ENCODE measurements around the gene PYCR2.
"Not testable (repeated sequence)": the region's sequence is repeated elsewhere in the genome, so short reads cannot be mapped to it uniquely, and the experiment has no call there.

Gene PYCR2

GRCh38 chr1:225936086-225936485 is 12.0 kb upstream of the PYCR2 start:
- not testable (repeated sequence) for H3K27ac Mint-ChIP-seq; H3K36me3 Mint-ChIP-seq; ATAC-seq; H3K9me3 Mint-ChIP-seq; H3K4me1 Mint-ChIP-seq; DNase-seq (ENCODE audit: low spot score in 2 of 2); H3K4me3 Mint-ChIP-seq

- no peaks in the 10 kb centered on the region for H3K36me3 Mint-ChIP-seq
- H3K9me3 Mint-ChIP-seq: no peaks in the 10 kb centered on the region
- DNase-seq (ENCODE audit: low spot score in 2 of 2) (no peak), ATAC-seq (no peak)
- no peak overlapping the region for H3K27ac Mint-ChIP-seq
- no peak overlapping the region for H3K4me3 Mint-ChIP-seq
- H3K4me1 Mint-ChIP-seq: no peaks in the 10 kb centered on the region
These were observed 10.7 kb upstream of the PYCR2 start for GRCh38 chr1:225934711-225935110.

GRCh38 chr1:225933072-225933471 is 9.0 kb upstream of the PYCR2 start:
- Mint-ChIP-seq H3K9me3 (no peaks in the 10 kb centered on the region), H3K4me1 (no peaks in the 10 kb centered on the region), H3K27ac (no peak overlapping the region), H3K4me3 (no peak overlapping the region), H3K36me3 (no peaks in the 10 kb centered on the region)
- ATAC-seq (no peak), DNase-seq (ENCODE audit: low spot score in 2 of 2) (no peak)

- no peaks in the 10 kb centered on the region for H3K4me1 Mint-ChIP-seq
These were observed 7.5 kb upstream of the PYCR2 start for GRCh38 chr1:225931270-225932136.

GRCh38 chr1:225930566-225930965 is 6.5 kb upstream of the PYCR2 start:
- Mint-ChIP-seq H3K27ac (no peak overlapping the region), H3K4me1 (no peaks in the 10 kb centered on the region), H3K36me3 (no peaks in the 10 kb centered on the region), H3K4me3 (no peak overlapping the region), H3K9me3 (no peaks in the 10 kb centered on the region)
- ATAC-seq (no peak), DNase-seq (ENCODE audit: low spot score in 2 of 2) (no peak)

More at GRCh38 chr1:225931270-225932136, 7.5 kb upstream of the PYCR2 start:
- DNase-seq (ENCODE audit: low spot score in 2 of 2): no peak
- ATAC-seq: no peak
- Mint-ChIP-seq H3K27ac (no peak overlapping the region), H3K36me3 (no peaks in the 10 kb centered on the region), H3K9me3 (no peaks in the 10 kb centered on the region), H3K4me3 (no peak overlapping the region)

- not testable (repeated sequence) for ATAC-seq; H3K4me3 Mint-ChIP-seq; H3K27ac Mint-ChIP-seq; H3K9me3 Mint-ChIP-seq; H3K4me1 Mint-ChIP-seq; DNase-seq (ENCODE audit: low spot score in 2 of 2); H3K36me3 Mint-ChIP-seq
These were observed 5.4 kb upstream of the PYCR2 start for GRCh38 chr1:225929462-225929861.

- H3K36me3 Mint-ChIP-seq: no peaks in the 10 kb centered on the region
- peak overlapping the region; percentile 7 for H3K27ac Mint-ChIP-seq
- DNase-seq (ENCODE audit: low spot score in 2 of 2) (no peak), ATAC-seq (no peak)
- H3K4me1 Mint-ChIP-seq: no peaks in the 10 kb centered on the region
- H3K9me3 Mint-ChIP-seq: no peaks in the 10 kb centered on the region
- H3K4me3 Mint-ChIP-seq: no peak overlapping the region
These were observed 4.4 kb upstream of the PYCR2 start for GRCh38 chr1:225928186-225929175.

- ATAC-seq: no peak
- Mint-ChIP-seq H3K36me3 (peaks cover 9% of the 10 kb centered on the region), H3K4me3 (no peak overlapping the region), H3K4me1 (peaks cover 13% of the 10 kb centered on the region), H3K9me3 (no peaks in the 10 kb centered on the region), H3K27ac (peak overlapping the region; percentile 50)
- DNase-seq (ENCODE audit: low spot score in 2 of 2): no peak
These were observed 2.6 kb upstream of the PYCR2 start for GRCh38 chr1:225926551-225927113.

- no peak for ATAC-seq
- H3K9me3 Mint-ChIP-seq: no peaks in the 10 kb centered on the region
- no peak for DNase-seq (ENCODE audit: low spot score in 2 of 2)
- H3K4me3 Mint-ChIP-seq: peak overlapping the region; percentile 93
- H3K27ac Mint-ChIP-seq: peak overlapping the region; percentile 97
- peaks cover 26% of the 10 kb centered on the region for H3K4me1 Mint-ChIP-seq
- H3K36me3 Mint-ChIP-seq: peaks cover 41% of the 10 kb centered on the region
These were observed 714 bp downstream of the PYCR2 start for GRCh38 chr1:225923381-225923691.

- Mint-ChIP-seq H3K4me3 (peak overlapping the region; percentile 93), H3K36me3 (peaks cover 54% of the 10 kb centered on the region), H3K9me3 (no peaks in the 10 kb centered on the region), H3K27ac (peak overlapping the region; percentile 97), H3K4me1 (peaks cover 32% of the 10 kb centered on the region)
- DNase-seq (ENCODE audit: low spot score in 2 of 2) (no peak), ATAC-seq (no peak)
These were observed 2.0 kb downstream of the PYCR2 start for GRCh38 chr1:225921734-225922709.

GRCh38 chr1:225919906-225920305 is 4.1 kb downstream of the PYCR2 start:
- H3K36me3 Mint-ChIP-seq: peaks cover 68% of the 10 kb centered on the region
- DNase-seq (ENCODE audit: low spot score in 2 of 2): no peak
- H3K4me1 Mint-ChIP-seq: peaks cover 32% of the 10 kb centered on the region
- H3K27ac Mint-ChIP-seq: peak overlapping the region; percentile 81
- no peak for ATAC-seq
- H3K4me3 Mint-ChIP-seq: no peak overlapping the region
- no peaks in the 10 kb centered on the region for H3K9me3 Mint-ChIP-seq

GRCh38 chr1:225918280-225918679 is 5.8 kb downstream of the PYCR2 start:
- no peaks in the 10 kb centered on the region for H3K9me3 Mint-ChIP-seq
- DNase-seq (ENCODE audit: low spot score in 2 of 2): no peak
- H3K4me1 Mint-ChIP-seq: peaks cover 32% of the 10 kb centered on the region
- H3K36me3 Mint-ChIP-seq: peaks cover 68% of the 10 kb centered on the region
- H3K27ac Mint-ChIP-seq: no peak overlapping the region
- no peak overlapping the region for H3K4me3 Mint-ChIP-seq
- no peak for ATAC-seq

- H3K27ac Mint-ChIP-seq: no peak overlapping the region
These were observed 6.5 kb downstream of the PYCR2 start for GRCh38 chr1:225917536-225917935.

GRCh38 chr1:225917101-225917500 is 6.9 kb downstream of the PYCR2 start:
- DNase-seq (ENCODE audit: low spot score in 2 of 2) (no peak), ATAC-seq (no peak)
- peaks cover 26% of the 10 kb centered on the region for H3K4me1 Mint-ChIP-seq
- peaks cover 59% of the 10 kb centered on the region for H3K36me3 Mint-ChIP-seq
- no peaks in the 10 kb centered on the region for H3K9me3 Mint-ChIP-seq
- peak overlapping the region; percentile 5 for H3K27ac Mint-ChIP-seq
- H3K4me3 Mint-ChIP-seq: no peak overlapping the region

More at GRCh38 chr1:225917536-225917935, 6.5 kb downstream of the PYCR2 start:
- H3K4me1 Mint-ChIP-seq: peaks cover 26% of the 10 kb centered on the region
- no peak overlapping the region for H3K4me3 Mint-ChIP-seq
- no peaks in the 10 kb centered on the region for H3K9me3 Mint-ChIP-seq
- ATAC-seq (no peak), DNase-seq (ENCODE audit: low spot score in 2 of 2) (no peak)
- H3K36me3 Mint-ChIP-seq: peaks cover 62% of the 10 kb centered on the region
